IPS-18c (cell line): ENCODE measurements around the gene FAF2.
"Not testable (repeated sequence)": the region's sequence is repeated elsewhere in the genome, so short reads cannot be mapped to it uniquely, and the experiment has no call there.

Experiments
- H3K4me3 ChIP-seq: 2 replicates; pipeline ENCODE4 v1.7.0; 2013; ENCODE audit warnings: low read depth, mild to moderate bottlenecking, low read length, moderate library complexity; ENCODE audit not compliant: insufficient read depth
- H3K9me3 ChIP-seq: one replicate; pipeline ENCODE4 v1.6.1; 2013; ENCODE audit warnings: mild to moderate bottlenecking, low read length, moderate library complexity; ENCODE audit not compliant: control insufficient read depth, insufficient read depth

Gene FAF2, protein sequence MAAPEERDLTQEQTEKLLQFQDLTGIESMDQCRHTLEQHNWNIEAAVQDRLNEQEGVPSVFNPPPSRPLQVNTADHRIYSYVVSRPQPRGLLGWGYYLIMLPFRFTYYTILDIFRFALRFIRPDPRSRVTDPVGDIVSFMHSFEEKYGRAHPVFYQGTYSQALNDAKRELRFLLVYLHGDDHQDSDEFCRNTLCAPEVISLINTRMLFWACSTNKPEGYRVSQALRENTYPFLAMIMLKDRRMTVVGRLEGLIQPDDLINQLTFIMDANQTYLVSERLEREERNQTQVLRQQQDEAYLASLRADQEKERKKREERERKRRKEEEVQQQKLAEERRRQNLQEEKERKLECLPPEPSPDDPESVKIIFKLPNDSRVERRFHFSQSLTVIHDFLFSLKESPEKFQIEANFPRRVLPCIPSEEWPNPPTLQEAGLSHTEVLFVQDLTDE

DNA sequence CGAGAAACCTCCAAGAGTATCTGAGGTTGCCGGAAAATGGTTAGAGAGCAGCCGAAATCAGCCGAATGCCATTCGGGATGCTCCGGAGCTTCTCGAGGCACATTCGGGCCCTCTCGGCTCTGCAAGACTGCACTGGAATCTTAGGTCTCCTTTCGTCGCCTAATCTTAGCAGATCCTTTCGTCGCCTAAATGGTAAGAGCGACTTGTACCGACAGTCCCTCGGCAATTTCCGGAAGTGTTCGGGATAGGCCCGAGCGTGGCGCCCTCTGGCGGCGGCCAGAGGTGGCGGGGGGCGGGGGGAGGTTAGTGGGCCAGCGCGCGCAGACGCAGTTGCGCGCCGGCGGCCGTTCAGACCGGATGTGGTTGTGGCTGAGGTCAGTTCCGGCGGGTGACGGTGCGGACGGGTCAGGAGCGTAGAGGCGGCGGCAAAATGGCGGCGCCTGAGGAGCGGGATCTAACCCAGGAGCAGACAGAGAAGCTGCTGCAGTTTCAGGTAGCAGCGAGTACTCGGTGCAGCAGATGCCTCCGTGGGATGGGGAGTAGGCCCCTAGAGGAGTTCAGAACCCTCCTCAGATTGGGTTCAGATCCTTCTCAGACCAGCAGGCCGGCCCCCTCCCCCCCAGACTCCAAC, at the start of gene FAF2:
Gene FAF2 (plus strand): TSS at position 408 of the 631 bp plus-strand sequence. CDS start 23 bp downstream, at position 431.
- peaks cover 2% of the 10 kb centered on the region for H3K9me3 ChIP-seq
- H3K4me3 ChIP-seq, result peak within 1 kb of the TSS; percentile 89

- no peak overlapping the region for H3K4me3 ChIP-seq
- no peaks in the 10 kb centered on the region for H3K9me3 ChIP-seq
Observed at GRCh38 chr5:176400382-176401156, 47.6 kb upstream of the FAF2 start.

DNA sequence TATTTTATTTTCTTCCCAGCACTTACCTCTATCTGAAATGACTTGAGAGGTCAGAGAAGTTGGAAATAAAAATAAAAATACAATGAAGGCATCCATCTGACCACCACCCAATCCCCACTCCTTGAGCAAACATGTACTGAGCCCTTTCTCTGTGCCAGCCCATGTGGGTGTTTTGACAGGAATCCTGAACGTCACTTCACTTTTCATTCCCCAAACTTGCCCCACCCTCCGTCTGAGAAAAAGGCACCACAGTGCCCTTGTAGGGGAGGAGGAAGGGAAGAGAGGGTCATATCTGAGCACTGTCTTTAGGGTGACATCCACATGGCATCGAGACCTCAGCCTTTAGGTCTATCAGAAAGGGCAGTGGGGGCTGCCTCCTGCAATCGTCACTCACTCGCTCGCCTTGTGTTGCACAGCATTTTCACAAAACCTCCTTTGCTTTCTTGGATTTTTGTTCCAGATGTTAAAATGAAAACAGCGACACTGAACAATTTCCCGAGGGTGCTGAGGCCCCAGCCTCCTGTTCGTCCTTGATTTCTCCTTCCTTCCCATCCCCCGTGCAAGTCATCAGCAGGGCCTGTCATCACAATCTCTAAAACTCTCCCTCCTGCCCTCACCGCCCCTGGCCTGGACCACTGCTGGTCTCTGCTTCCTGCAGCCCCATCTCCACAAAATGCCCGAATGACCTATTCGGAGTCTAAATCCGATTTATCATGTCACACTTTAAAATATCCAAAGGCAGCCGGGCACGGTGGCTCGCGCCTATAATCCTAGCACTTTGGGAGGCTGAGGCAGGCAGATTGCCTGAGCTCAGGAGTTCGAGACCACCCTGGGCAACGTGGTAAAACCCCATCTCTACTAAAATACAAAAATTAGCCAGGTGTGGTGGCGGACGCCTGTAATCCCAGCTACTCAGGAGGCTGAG, 46.6 kb upstream of the FAF2 start:
- Histone ChIP-seq H3K4me3 (no peak overlapping the region), H3K9me3 (no peaks in the 10 kb centered on the region)

- Histone ChIP-seq H3K4me3 (no peak overlapping the region), H3K9me3 (no peaks in the 10 kb centered on the region)
Observed at GRCh38 chr5:176405656-176406435, 42.3 kb upstream of the FAF2 start.

DNA sequence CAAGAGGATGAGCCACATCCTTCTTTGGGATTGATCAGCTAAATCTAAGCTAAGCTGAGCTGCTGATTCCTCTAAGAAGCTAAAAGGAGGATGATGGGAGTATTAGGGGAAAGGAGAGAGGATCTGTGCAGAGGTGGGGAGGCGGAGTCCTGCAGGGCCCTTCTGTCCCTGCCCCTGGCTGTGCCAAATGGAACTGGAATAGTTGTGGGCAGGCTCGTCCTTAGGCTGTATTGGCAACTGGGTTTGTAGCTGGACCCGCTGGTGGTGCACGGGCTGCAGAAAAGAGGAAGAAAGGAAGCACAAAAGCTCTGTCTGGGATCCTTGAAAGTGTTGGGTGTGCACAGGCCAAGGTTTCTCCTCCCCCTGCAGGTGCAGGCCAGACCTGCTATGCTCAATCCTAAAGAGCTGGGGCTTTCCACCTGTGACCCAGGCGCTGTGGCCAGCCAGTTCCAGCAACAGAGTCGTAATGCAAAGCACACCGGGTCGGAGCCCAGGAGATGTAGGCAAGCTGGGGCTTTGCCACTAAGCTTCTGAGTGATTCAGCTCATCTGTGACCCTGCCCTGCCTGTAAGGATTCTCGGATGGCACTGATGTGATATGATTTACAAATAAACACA, 41.6 kb upstream of the FAF2 start:
- H3K4me3 ChIP-seq, result no peak overlapping the region
- H3K9me3 ChIP-seq, result no peaks in the 10 kb centered on the region

DNA sequence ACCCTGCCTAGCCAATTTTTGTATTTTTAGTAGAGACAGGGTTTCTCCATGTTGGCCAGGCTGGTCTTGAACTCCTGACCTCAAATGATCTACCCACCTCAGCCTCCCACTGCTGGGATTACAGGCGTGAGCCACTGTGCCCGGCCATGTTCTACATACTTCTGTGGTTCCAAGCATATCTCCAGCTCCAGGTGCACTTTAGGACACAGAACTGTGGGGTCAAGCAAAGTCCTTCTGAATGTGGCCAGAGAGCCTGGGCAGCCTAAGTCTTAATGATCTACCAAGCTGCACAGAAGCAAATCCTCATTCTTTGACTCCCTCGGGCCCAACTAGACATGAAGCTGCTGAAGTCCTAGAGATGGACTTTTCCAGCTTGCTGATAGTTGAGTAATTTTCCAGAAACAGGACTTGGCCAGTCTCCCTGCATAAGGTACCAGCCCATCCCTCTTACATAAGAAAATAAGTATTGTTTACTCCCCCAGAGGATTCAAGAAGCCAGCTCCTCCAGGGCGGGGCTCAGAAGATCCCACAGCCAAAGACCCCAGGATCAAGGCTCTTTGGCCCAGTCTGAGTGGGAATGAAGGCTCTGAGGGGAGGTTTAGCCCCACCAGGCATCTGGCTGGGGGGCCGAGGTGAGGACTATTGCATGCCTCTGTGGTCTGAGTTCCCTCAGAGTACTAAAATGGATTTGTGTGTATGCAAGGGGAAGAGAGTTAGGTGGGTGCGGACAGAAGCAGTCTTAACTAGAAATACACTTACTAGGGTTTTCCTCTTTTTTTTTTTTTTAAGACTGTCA, 40.5 kb upstream of the FAF2 start:
- Histone ChIP-seq H3K9me3 (no peaks in the 10 kb centered on the region), H3K4me3 (no peak overlapping the region)

- not testable (repeated sequence) for H3K4me3 ChIP-seq, H3K9me3 ChIP-seq
Observed at GRCh38 chr5:176408252-176408573, 40.0 kb upstream of the FAF2 start.

GRCh38 chr5:176408590-176408989, 39.6 kb upstream of the FAF2 start:
- H3K9me3 ChIP-seq, result no peaks in the 10 kb centered on the region
- no peak overlapping the region for H3K4me3 ChIP-seq

- H3K4me3 ChIP-seq, result no peak overlapping the region
- H3K9me3 ChIP-seq, result no peaks in the 10 kb centered on the region
Observed at GRCh38 chr5:176409765-176410164, 38.4 kb upstream of the FAF2 start.

DNA sequence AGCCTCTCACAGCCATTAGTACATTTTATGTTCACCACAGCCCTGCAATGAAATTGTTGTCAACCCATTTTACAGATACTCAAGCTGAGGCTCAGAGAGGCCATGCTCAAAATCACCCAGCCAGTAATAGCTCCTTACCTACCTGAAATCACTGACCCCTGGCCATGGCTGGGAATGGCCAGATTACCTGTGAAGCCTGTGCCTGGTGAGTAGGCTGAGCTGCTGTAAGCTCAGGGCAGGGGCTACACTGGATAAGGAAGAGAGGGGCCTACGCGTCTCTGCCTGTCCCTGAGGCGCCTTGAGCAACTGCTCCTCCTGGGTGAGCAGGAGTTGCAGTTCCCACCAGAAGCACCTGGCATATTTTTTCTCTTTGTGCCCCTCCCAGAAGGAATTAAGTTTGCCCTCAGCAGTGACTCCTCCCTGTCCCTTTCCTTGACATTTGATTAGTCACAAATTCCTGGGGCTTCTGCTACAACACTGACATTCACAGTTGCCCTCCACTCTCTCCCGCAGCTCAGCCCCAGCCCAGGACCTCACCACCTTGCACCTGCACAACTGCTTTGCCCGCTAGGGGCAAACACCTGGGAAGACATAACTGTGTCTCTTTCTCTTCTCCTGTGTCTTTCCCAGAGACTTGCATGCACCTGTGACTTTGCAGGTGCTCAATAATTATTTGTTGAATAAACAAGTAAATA, 37.6 kb upstream of the FAF2 start:
- Histone ChIP-seq H3K9me3 (peaks cover 1% of the 10 kb centered on the region), H3K4me3 (no peak overlapping the region)

- peaks cover 5% of the 10 kb centered on the region for H3K9me3 ChIP-seq
- H3K4me3 ChIP-seq, result no peak overlapping the region
Observed at GRCh38 chr5:176412517-176413254, 35.5 kb upstream of the FAF2 start.

DNA sequence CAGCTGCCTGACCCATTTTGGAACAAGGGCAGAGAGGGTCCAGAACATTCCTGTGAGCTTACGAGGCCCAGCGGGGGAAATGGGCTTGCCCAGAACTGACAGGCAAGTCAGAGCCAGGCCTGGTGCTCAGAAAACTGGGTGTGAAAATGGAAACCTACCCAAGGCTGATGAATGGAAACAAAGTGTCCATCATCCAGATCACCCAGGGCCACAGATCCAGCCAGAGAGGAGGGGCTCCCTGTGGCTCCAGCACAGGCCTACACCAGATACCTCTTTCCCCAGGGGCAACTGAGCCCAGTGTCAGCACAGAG, 35.0 kb upstream of the FAF2 start:
- Histone ChIP-seq H3K9me3 (peaks cover 5% of the 10 kb centered on the region), H3K4me3 (no peak overlapping the region)

GRCh38 chr5:176413709-176414191, 34.4 kb upstream of the FAF2 start:
- Histone ChIP-seq H3K9me3 (peaks cover 5% of the 10 kb centered on the region), H3K4me3 (no peak overlapping the region)

DNA sequence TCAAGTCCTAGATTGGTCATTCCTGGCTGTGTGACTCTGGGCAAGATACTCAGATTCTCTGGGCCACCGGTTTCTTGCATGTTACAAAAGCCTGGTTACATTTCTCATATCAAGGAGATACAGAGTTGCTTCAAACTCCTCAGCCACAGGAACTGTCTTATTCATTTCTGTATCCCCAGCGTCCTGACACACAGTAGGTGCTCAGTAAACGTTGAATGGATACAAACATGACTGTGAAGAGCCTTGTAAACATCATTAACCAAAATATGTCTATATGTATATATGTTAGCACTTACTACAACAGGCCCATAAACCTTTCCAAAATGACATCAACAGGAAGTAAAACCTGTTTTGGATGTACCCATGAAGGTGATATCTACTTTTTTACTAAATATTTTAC, 33.5 kb upstream of the FAF2 start:
- H3K4me3 ChIP-seq, result no peak overlapping the region

More for the DNA sequence above, 33.5 kb upstream of the FAF2 start:
- peaks cover 5% of the 10 kb centered on the region for H3K9me3 ChIP-seq
